ENCODE results near the gene PTPRD. TPM values are rescaled to one million over a fixed set of nuclear protein-coding genes. Genes with fewer than 3 reads are reported as not detected.

Gene PTPRD
- total RNA-seq, 2 donors from 2014 or later: 97.4 to 101 TPM

GRCh38 chr9:10274175-10274574 is 338.6 kb downstream of the PTPRD start:
- Histone ChIP-seq H3K36me3 (ENCODE audit: control insufficient read depth, insufficient read depth, low read length) (no peaks in the 10 kb centered on the region), H3K4me3 (ENCODE audit: low read length) (no peak overlapping the region), H3K9ac (ENCODE audit: extremely low read depth, low read length, poor library complexity, severe bottlenecking) (no peak overlapping the region), H3K4me1 (ENCODE audit: control insufficient read depth, insufficient read depth, low read length) (no peaks in the 10 kb centered on the region), H3K9me3 (ENCODE audit: control insufficient read depth, low read length) (no peaks in the 10 kb centered on the region), H3K27ac (ENCODE audit: low read depth, low read length) (no peak overlapping the region), H3K27me3 (ENCODE audit: control insufficient read depth, insufficient read depth, low read length, poor library complexity, severe bottlenecking) (no peaks in the 10 kb centered on the region)
- peaks cover 7% of the 10 kb centered on the region for H3K9me3 Mint-ChIP-seq
- no peaks in the 10 kb centered on the region for H3K36me3 Mint-ChIP-seq (ENCODE audit: low read depth)
- no peak for TF ChIP-seq CTCF (conservative IDR thresholded peaks at IDR 0.05)
- WGBS, 2 experiments (ENCODE audit: insufficient coverage in 1 of 2, insufficient read length in 1 of 2): 87% methylated on average over 3 of the region's 4 CpGs; no CpG with 5 or more reads in 1 of the 2 experiments
- H3K4me1 Mint-ChIP-seq: no peaks in the 10 kb centered on the region
- DNase-seq: no peak
- no peak overlapping the region for H3K27ac Mint-ChIP-seq
- H3K27me3 Mint-ChIP-seq (ENCODE audit: insufficient read depth): no peaks in the 10 kb centered on the region
- no peak overlapping the region for H3K4me3 Mint-ChIP-seq

GRCh38 chr9:10272830-10273229 is 340.0 kb downstream of the PTPRD start:
- H3K27ac ChIP-seq (ENCODE audit: low read depth, low read length): no peak overlapping the region
- Mint-ChIP-seq H3K4me3 (no peak overlapping the region), H3K36me3 (ENCODE audit: low read depth) (no peaks in the 10 kb centered on the region), H3K4me1 (peaks cover 2% of the 10 kb centered on the region), H3K27ac (no peak overlapping the region), H3K9me3 (peaks cover 3% of the 10 kb centered on the region), H3K27me3 (ENCODE audit: insufficient read depth) (no peaks in the 10 kb centered on the region)
- DNase-seq: no peak
- H3K36me3 ChIP-seq (ENCODE audit: control insufficient read depth, insufficient read depth, low read length): no peaks in the 10 kb centered on the region
- H3K9me3 ChIP-seq (ENCODE audit: control insufficient read depth, low read length): no peaks in the 10 kb centered on the region
- no peak overlapping the region for H3K9ac ChIP-seq (ENCODE audit: extremely low read depth, low read length, poor library complexity, severe bottlenecking)
- H3K4me1 ChIP-seq (ENCODE audit: control insufficient read depth, insufficient read depth, low read length): no peaks in the 10 kb centered on the region
- no peak for TF ChIP-seq CTCF (conservative IDR thresholded peaks at IDR 0.05)
- H3K4me3 ChIP-seq (ENCODE audit: low read length): no peak overlapping the region
- no peaks in the 10 kb centered on the region for H3K27me3 ChIP-seq (ENCODE audit: control insufficient read depth, insufficient read depth, low read length, poor library complexity, severe bottlenecking)

- H3K4me3 Mint-ChIP-seq: no peak overlapping the region
- 17 to 37% methylated on average over 5 to 8 of the region's 8 CpGs for WGBS, 2 experiments (ENCODE audit: insufficient coverage in 1 of 2, insufficient read length in 1 of 2)
- peak; percentile 84 for TF ChIP-seq CTCF (conservative IDR thresholded peaks at IDR 0.05)
- Histone ChIP-seq H3K27me3 (ENCODE audit: control insufficient read depth, insufficient read depth, low read length, poor library complexity, severe bottlenecking) (no peaks in the 10 kb centered on the region), H3K36me3 (ENCODE audit: control insufficient read depth, insufficient read depth, low read length) (no peaks in the 10 kb centered on the region), H3K9me3 (ENCODE audit: control insufficient read depth, low read length) (peaks cover 18% of the 10 kb centered on the region), H3K9ac (ENCODE audit: extremely low read depth, low read length, poor library complexity, severe bottlenecking) (no peak overlapping the region), H3K27ac (ENCODE audit: low read depth, low read length) (no peak overlapping the region), H3K4me1 (ENCODE audit: control insufficient read depth, insufficient read depth, low read length) (no peaks in the 10 kb centered on the region), H3K4me3 (ENCODE audit: low read length) (no peak overlapping the region)
- H3K4me1 Mint-ChIP-seq: peaks cover 2% of the 10 kb centered on the region
- H3K27me3 Mint-ChIP-seq (ENCODE audit: insufficient read depth): no peaks in the 10 kb centered on the region
- DNase-seq: peak; percentile 91
- peaks cover 18% of the 10 kb centered on the region for H3K9me3 Mint-ChIP-seq
- H3K36me3 Mint-ChIP-seq (ENCODE audit: low read depth): peaks cover 1% of the 10 kb centered on the region
- H3K27ac Mint-ChIP-seq: no peak overlapping the region
Measured at GRCh38 chr9:10268531-10269485, 344.0 kb downstream of the PTPRD start.

Data from endodermal cell (in vitro differentiated cells).